ENCODE results near the gene ZNF408. TPM values are rescaled to one million over a fixed set of nuclear protein-coding genes. Genes with fewer than 3 reads are reported as not detected.

Gene ZNF408
- 16.9 to 21.1 TPM (median 17.4 TPM) in 5 replicates for total RNA-seq (2022; extraction: Qiagen RNA extraction)

GRCh38 chr11:46700241-46701077, at the start of gene ZNF408, which contains the start of gene ARHGAP1:
Gene ZNF408, plus strand, starts transcription at chr11:46701031. Its CDS starts 17 bp downstream, at chr11:46701048.
Gene ARHGAP1, minus strand, starts transcription at chr11:46700619. Its CDS starts 4,512 bp downstream, at chr11:46696107.

DNA sequence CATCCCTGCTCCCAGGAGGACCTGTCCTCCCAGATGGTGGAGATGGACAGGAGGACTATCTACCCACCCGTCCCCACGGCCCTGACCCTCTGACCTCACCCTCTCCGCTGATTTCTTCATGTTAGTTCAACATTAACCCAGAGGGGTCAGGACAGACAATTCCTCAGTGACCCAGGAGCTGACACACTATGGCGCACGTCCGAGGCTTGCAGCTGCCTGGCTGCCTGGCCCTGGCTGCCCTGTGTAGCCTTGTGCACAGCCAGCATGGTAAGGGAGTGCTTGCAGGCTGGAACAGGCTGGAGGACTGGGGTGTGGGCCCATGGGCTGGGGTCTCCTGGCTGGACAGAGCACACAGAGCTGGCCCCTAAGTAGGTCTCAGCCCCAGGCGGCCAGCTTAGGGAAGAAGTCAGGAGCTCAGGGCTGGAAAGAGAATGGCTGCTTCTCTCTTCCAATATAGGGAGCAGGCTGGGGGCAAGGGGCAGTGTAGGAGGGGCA, 18.3 kb downstream of the ZNF408 start, which contains the start of gene F2:
Gene F2 (plus strand): TSS at position 166 of the 495 bp plus-strand sequence. CDS start 23 bp downstream, at position 189.

Other genes starting within 250 kb of the ZNF408 start
- gene AMBRA1, start 107.0 kb upstream of the ZNF408 start, total RNA-seq (2022; extraction: Qiagen RNA extraction): 12.5 to 15.8 TPM (median 15.5 TPM) in 5 replicates
- gene HARBI1, start 83.8 kb upstream of the ZNF408 start, total RNA-seq (2022; extraction: Qiagen RNA extraction): 4.6 to 5.9 TPM (median 5.2 TPM) in 5 replicates
- gene ATG13, start 83.5 kb upstream of the ZNF408 start, total RNA-seq (2022; extraction: Qiagen RNA extraction): 46.8 to 64.6 TPM (median 53.7 TPM) in 5 replicates
- gene ARHGAP1, start 412 bp upstream of the ZNF408 start, total RNA-seq (2022; extraction: Qiagen RNA extraction): 55.8 to 60.5 TPM (median 56.5 TPM) in 5 replicates
- 1.7 to 2.4 TPM (median 2.1 TPM) in 5 replicates for gene F2, start 18.2 kb downstream of the ZNF408 start, total RNA-seq (2022; extraction: Qiagen RNA extraction)
- 59.2 to 72.5 TPM (median 69.0 TPM) in 5 replicates for gene CKAP5, start 145.2 kb downstream of the ZNF408 start, total RNA-seq (2022; extraction: Qiagen RNA extraction)
- gene LRP4, start 217.5 kb downstream of the ZNF408 start, total RNA-seq (2022; extraction: Qiagen RNA extraction): 6.4 to 8.0 TPM (median 7.3 TPM) in 5 replicates
- gene CSTPP1, start 235.7 kb downstream of the ZNF408 start, total RNA-seq (2022; extraction: Qiagen RNA extraction): 26.7 to 34.4 TPM (median 29.3 TPM) in 5 replicates